ENCODE data around the gene TTC21A.

The TTC21A gene

GRCh38 chr3:39140341-39140971 lies 33.0 kb downstream of the TTC21A start:
- H3K27ac ChIP-seq (ENCODE audit: extremely low read depth, low read depth, low read length), result no peak overlapping the region
- TF ChIP-seq ZNF280C (tag by site-specific recombination; IDR thresholded peaks at IDR 0.05), result no peak
- no peak for TF ChIP-seq ZNF548 (tag by site-specific recombination; IDR thresholded peaks at IDR 0.05)
- no peaks in the 10 kb centered on the region for H3K4me1 ChIP-seq (ENCODE audit: control insufficient read depth, insufficient read depth, low read length)
- POLR2A ChIA-PET, result no interaction called here
- no peaks in the 10 kb centered on the region for H3K9me3 ChIP-seq (ENCODE audit: control insufficient read depth, insufficient read depth, low read depth, low read length)
- peaks cover 0 to 53% of the 10 kb centered on the region in 2 experiments; a peak in 1 of 3 replicates for H3K36me3 ChIP-seq (ENCODE audit: control insufficient read depth in 2 of 2, insufficient read depth in 1 of 2, low read length in 2 of 2)
- no peak overlapping the region for H3K4me3 ChIP-seq (ENCODE audit: low read depth, low read length)
- CTCF ChIA-PET, result interaction anchor here (0.5 to 0.7 kb wide), 2 partner anchors 17 to 265 kb away, joined by 3 read pairs; no protein-coding TSS in a partner anchor

- H3K27ac ChIP-seq (ENCODE audit: extremely low read depth, low read depth, low read length), result no peak overlapping the region
- H3K9me3 ChIP-seq (ENCODE audit: control insufficient read depth, insufficient read depth, low read depth, low read length), result no peaks in the 10 kb centered on the region
- H3K36me3 ChIP-seq (ENCODE audit: control insufficient read depth in 2 of 2, insufficient read depth in 1 of 2, low read length in 2 of 2), result peaks cover 0 to 61% of the 10 kb centered on the region in 2 experiments; a peak in 1 of 3 replicates
- H3K4me3 ChIP-seq (ENCODE audit: low read depth, low read length), result no peak overlapping the region
- TF ChIP-seq PRDM10 (tag by site-specific recombination; IDR thresholded peaks at IDR 0.05) (no peak), ATF2 (tag by site-specific recombination; IDR thresholded peaks at IDR 0.05; ENCODE audit: low read depth) (no peak), KLF8 (tag by site-specific recombination; IDR thresholded peaks at IDR 0.05) (no peak), ZNF473 (tag by site-specific recombination; IDR thresholded peaks at IDR 0.05) (no peak), ZNF184 (tag by site-specific recombination; IDR thresholded peaks at IDR 0.05) (no peak), KLF7 (tag by site-specific recombination; IDR thresholded peaks at IDR 0.05; ENCODE audit: borderline replicate concordance) (no peak), ZNF510 (tag by site-specific recombination; IDR thresholded peaks at IDR 0.05; ENCODE audit: insufficient replicate concordance) (no peak), SP3 (tag by site-specific recombination; IDR thresholded peaks at IDR 0.05) (no peak)
- no peaks in the 10 kb centered on the region for H3K4me1 ChIP-seq (ENCODE audit: control insufficient read depth, insufficient read depth, low read length)
- ChIA-PET POLR2A (no interaction called here), CTCF (interaction anchor here (0.6 kb wide), 1 partner anchor 142 kb away, joined by 3 read pairs; no protein-coding TSS in a partner anchor)
Observed at GRCh38 chr3:39141171-39141995, 33.9 kb downstream of the TTC21A start.

- H3K27ac ChIP-seq (ENCODE audit: extremely low read depth, low read depth, low read length), result no peak overlapping the region
- CTCF ChIA-PET, result no interaction called here
- TF ChIP-seq ZNF629 (tag by site-specific recombination; IDR thresholded peaks at IDR 0.05), result no peak
- POLR2A ChIA-PET, result no interaction called here
- H3K4me3 ChIP-seq (ENCODE audit: low read depth, low read length), result no peak overlapping the region
- H3K36me3 ChIP-seq (ENCODE audit: control insufficient read depth in 2 of 2, insufficient read depth in 1 of 2, low read length in 2 of 2), result peaks cover 0 to 68% of the 10 kb centered on the region in 2 experiments; a peak in 1 of 3 replicates
- H3K4me1 ChIP-seq (ENCODE audit: control insufficient read depth, insufficient read depth, low read length), result no peaks in the 10 kb centered on the region
- no peaks in the 10 kb centered on the region for H3K9me3 ChIP-seq (ENCODE audit: control insufficient read depth, insufficient read depth, low read depth, low read length)
Observed at GRCh38 chr3:39142067-39142466, 34.6 kb downstream of the TTC21A start.
